ENCODE results near the gene HDAC8.

- TF ChIP-seq CTCF (IDR thresholded peaks at IDR 0.05; ENCODE audit: low read length) (no peak), EZH2 (optimal IDR thresholded peaks at IDR 0.05; ENCODE audit: low read depth, low read length) (no peak)
Observed at GRCh38 chrX:72478351-72478750, 94.3 kb downstream of the HDAC8 start.
